ENCODE data around the gene MUC12. TPM values are rescaled to one million over a fixed set of nuclear protein-coding genes. Genes with fewer than 3 reads are reported as not detected.

Gene MUC12
- total and polyA plus RNA-seq, 12 donors: 0.49 TPM; not detected in 11

DNA sequence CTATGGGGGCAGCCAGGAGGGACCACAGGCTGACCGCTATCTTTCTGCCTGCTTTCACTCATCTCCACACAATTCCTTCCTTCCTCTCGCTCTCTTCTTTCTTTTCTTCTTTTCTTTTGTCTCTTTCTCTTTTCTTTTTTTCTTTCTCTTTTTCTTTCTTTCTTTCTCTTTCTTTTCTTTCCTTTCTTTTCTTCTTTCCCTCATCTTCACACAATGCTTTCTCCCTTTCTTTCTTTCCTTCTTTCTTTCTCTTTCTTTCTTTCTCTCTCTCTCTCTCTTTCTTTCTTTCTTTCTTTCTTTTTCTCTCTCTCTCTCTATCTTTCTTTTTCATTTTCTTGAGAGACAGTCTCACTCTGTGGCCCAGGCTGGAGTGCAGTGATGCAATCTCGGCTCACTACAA lies 6.8 kb upstream of the MUC12 start:
- Histone ChIP-seq H3K27ac (no peak overlapping the region), H3K36me3 (no peaks in the 10 kb centered on the region), H3K9me3 (no peaks in the 10 kb centered on the region), H3K4me1 (peaks cover 4 to 18% (median 14%) of the 10 kb centered on the region in 9 donors), H3K4me3 (no peak overlapping the region), H3K27me3 (peaks cover 35 to 76% (median 64%) of the 10 kb centered on the region in 7 donors)
- ATAC-seq (no peak), DNase-seq (no peak)
- intact Hi-C loops (cut with DNase I): loop anchor here in 5 of 10 donors (5.0 to 10.0 kb wide), 2 partner anchors 92 to 1260 kb away; no protein-coding TSS in a partner anchor
- 85% methylated on average over 3 of the region's 3 CpGs for WGBS, 2 donors
- TF ChIP-seq, protein P1, sequence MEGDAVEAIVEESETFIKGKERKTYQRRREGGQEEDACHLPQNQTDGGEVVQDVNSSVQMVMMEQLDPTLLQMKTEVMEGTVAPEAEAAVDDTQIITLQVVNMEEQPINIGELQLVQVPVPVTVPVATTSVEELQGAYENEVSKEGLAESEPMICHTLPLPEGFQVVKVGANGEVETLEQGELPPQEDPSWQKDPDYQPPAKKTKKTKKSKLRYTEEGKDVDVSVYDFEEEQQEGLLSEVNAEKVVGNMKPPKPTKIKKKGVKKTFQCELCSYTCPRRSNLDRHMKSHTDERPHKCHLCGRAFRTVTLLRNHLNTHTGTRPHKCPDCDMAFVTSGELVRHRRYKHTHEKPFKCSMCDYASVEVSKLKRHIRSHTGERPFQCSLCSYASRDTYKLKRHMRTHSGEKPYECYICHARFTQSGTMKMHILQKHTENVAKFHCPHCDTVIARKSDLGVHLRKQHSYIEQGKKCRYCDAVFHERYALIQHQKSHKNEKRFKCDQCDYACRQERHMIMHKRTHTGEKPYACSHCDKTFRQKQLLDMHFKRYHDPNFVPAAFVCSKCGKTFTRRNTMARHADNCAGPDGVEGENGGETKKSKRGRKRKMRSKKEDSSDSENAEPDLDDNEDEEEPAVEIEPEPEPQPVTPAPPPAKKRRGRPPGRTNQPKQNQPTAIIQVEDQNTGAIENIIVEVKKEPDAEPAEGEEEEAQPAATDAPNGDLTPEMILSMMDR (IDR thresholded peaks at IDR 0.05): no peak

DNA sequence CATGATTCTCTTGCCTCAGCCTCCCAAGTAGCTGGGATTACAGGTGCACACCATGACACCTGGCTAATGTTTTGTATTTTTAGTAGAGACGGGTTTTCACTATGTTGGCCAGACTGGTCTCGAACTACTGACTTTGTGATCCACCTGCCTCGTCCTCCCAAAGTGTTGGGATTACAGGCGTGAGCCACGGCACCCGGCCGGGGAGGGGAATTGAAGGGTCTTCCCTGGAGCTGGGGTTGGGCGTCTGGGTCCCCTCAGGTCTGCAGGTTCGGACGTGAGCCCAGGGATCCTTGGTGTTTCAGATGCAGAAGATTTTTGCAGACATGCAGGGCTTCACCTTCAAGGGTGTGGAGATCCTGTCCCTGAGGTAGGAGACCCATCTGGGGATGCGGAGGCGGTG lies 6.0 kb upstream of the MUC12 start:
- TF ChIP-seq, protein P1 (IDR thresholded peaks at IDR 0.05): no peak
- no peak for ATAC-seq
- no peaks in the 10 kb centered on the region for H3K9me3 ChIP-seq

DNA sequence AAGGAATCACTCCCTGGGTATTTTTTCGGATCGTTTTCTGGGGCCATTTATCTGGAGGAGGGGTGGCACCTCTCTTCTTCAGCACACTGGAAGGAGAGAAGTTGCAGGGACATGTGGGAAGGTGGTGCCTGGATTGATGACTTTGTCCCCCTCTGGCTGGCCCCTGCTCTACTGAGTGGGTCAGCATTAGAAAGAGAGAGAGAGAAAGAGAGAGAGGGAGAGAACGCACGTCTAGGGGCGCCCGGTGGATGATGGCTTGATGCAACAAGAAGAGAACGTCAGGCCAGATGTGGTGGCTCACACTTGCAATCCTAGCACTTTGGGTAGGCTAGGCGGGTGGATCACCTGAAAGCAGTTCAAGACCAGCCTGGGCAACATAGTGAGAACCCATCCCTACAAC lies 5.5 kb upstream of the MUC12 start:
- ATAC-seq: no peak
- no peak for DNase-seq
- intact Hi-C loops (cut with DNase I): loop anchor here in 5 of 10 donors (5.0 to 10.0 kb wide), 2 partner anchors 91 to 1262 kb away; no protein-coding TSS in a partner anchor
- whole genome bisulfite sequencing, 2 donors: 79% methylated on average over 8 of the region's 8 CpGs
- Histone ChIP-seq H3K27ac (no peak overlapping the region), H3K4me1 (peaks cover 4 to 18% (median 14%) of the 10 kb centered on the region in 9 donors), H3K9me3 (no peaks in the 10 kb centered on the region), H3K27me3 (peaks cover 35 to 87% (median 76%) of the 10 kb centered on the region in 7 donors), H3K4me3 (no peak overlapping the region), H3K36me3 (no peaks in the 10 kb centered on the region)
- TF ChIP-seq, protein P1 (IDR thresholded peaks at IDR 0.05): no peak

More for the DNA sequence above, 6.0 kb upstream of the MUC12 start:
- Histone ChIP-seq H3K27me3 (peaks cover 35 to 82% (median 71%) of the 10 kb centered on the region in 7 donors), H3K27ac (no peak overlapping the region), H3K36me3 (no peaks in the 10 kb centered on the region), H3K4me1 (peaks cover 4 to 18% (median 14%) of the 10 kb centered on the region in 9 donors), H3K4me3 (no peak overlapping the region)
- intact Hi-C loops (cut with DNase I): loop anchor here in 5 of 10 donors (5.0 to 10.0 kb wide), 2 partner anchors 91 to 1261 kb away; no protein-coding TSS in a partner anchor
- no peak for DNase-seq
- WGBS, 2 donors: 74 to 75% methylated on average over 12 of the region's 12 CpGs

DNA sequence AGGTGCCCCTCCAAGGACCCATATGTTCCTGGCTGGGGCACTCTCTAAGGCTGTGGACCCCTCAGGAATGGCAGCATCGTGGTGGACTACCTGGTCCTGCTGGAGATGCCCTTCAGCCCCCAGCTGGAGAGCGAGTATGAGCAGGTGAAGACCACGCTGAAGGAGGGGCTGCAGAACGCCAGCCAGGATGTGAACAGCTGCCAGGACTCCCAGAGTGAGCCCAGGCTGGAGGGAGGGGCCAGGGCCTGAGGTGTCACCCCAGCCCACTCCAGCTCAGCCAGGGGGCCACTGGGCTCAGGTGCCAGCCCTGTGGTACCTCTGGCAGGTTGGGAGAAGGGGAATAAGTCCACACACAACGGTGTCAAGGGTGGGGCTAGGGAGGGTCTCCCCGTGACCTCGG lies 4.7 kb upstream of the MUC12 start:
- H3K27me3 ChIP-seq: peaks cover 35 to 92% (median 79%) of the 10 kb centered on the region in 7 donors
- TF ChIP-seq, protein P1 (IDR thresholded peaks at IDR 0.05): no peak
- intact Hi-C loops (cut with DNase I): loop anchor here in 6 of 10 donors (5.0 to 10.0 kb wide), 4 partner anchors 67 to 1262 kb away; partner anchors contain the start of gene ACHE (in 1 of the 6)

More for the DNA sequence above, 4.7 kb upstream of the MUC12 start:
- 48 to 54% methylated on average over 7 of the region's 7 CpGs for WGBS, 2 donors
- Histone ChIP-seq H3K27ac (no peak overlapping the region), H3K9me3 (no peaks in the 10 kb centered on the region), H3K36me3 (no peaks in the 10 kb centered on the region), H3K4me1 (peaks cover 4 to 18% (median 14%) of the 10 kb centered on the region in 9 donors), H3K4me3 (no peak overlapping the region)
- ATAC-seq (no peak), DNase-seq (no peak)
